GM20000 (cell line): ENCODE results near the gene DZIP1L.
"Not testable (repeated sequence)": the region's sequence is repeated elsewhere in the genome, so short reads cannot be mapped to it uniquely, and the experiment has no call there.

Experiments
- DNase-seq: peaks from one replicate; pipeline ENCODE4 v3.0.0; 2012; ENCODE audit warnings: low spot score
- CTCF ChIP-seq: IDR thresholded peaks from 2 replicates; pipeline ENCODE4 v1.5.1; 2012; ENCODE audit warnings: mild to moderate bottlenecking, control low read depth; ENCODE audit errors: extremely low read depth, missing control alignments

The DZIP1L gene

GRCh38 chr3:138114988-138115971, at the start of gene DZIP1L:
Gene DZIP1L (minus strand): TSS chr3:138115608. CDS start chr3:138103971, 11,637 bp downstream.
- TF ChIP-seq CTCF = peak; percentile 63

GRCh38 chr3:138165061-138165460, 49.7 kb upstream of the DZIP1L start:
- no peak for DNase-seq
- no peak for TF ChIP-seq CTCF

More at GRCh38 chr3:138114988-138115971, at the start of gene DZIP1L:
- DNase-seq = peak; percentile 81

GRCh38 chr3:138157743-138158142, 42.3 kb upstream of the DZIP1L start:
- no peak for TF ChIP-seq CTCF
- no peak for DNase-seq

DNA sequence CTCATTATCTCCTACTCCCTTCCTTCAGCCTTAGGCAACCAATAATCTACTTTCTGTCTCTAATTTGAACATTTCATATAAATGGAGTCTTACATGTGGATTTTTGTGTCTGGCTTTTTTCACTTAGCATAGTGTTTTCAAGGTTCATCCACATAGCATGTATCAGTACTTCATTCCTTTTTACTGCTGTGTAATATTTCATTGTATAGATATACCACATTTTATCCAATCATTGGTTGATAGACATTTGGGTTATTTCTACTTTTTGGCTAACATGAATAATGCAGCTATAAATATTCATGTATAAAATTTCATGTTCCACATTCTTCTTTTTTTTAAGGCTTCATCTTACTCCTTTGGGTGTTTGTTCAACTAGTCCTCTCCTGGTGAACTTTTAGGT, 39.1 kb upstream of the DZIP1L start:
- no peak for DNase-seq
- no peak for TF ChIP-seq CTCF

DNA sequence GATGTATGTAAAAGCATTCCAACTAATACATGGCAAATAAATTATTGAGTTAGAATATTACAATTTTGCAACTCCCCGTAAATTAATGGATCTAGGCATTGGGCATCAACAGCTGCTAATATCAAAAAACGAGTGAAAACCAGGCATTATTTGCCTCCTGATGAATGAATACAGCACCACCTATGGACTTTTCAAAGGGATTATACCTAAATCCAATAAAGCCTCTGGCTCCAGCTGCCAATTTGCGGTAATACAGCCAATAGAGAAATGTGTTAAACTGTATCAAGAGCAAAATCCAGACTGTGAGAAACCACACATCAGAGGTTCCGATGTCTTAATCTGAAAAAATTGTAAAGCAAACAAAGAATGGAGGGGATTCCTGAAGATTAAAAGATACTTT, 33.1 kb upstream of the DZIP1L start:
- TF ChIP-seq CTCF = no peak
- DNase-seq = no peak

GRCh38 chr3:138142181-138142580, 26.8 kb upstream of the DZIP1L start:
- not testable (repeated sequence) for DNase-seq

GRCh38 chr3:138140940-138141339, 25.5 kb upstream of the DZIP1L start:
- TF ChIP-seq CTCF = no peak
- no peak for DNase-seq
